Measurements from ENCODE around the gene PARD3B.

Gene PARD3B

GRCh38 chr2:204946892-204947291, 401.6 kb downstream of the PARD3B start:
- DNase-seq (ENCODE audit: low read depth in 3 of 3, low spot score in 1 of 3) = no peak

- DNase-seq (ENCODE audit: low read depth in 3 of 3, low spot score in 1 of 3) = no peak
These were observed 402.1 kb downstream of the PARD3B start for GRCh38 chr2:204947405-204947804.

GRCh38 chr2:204948024-204948763, 402.9 kb downstream of the PARD3B start:
- no peak for DNase-seq (ENCODE audit: low read depth in 3 of 3, low spot score in 1 of 3)

- DNase-seq (ENCODE audit: low read depth in 3 of 3, low spot score in 1 of 3) = no peak
These were observed 403.5 kb downstream of the PARD3B start for GRCh38 chr2:204948822-204949221.

GRCh38 chr2:204950695-204951346, 405.5 kb downstream of the PARD3B start:
- DNase-seq (ENCODE audit: low read depth in 3 of 3, low spot score in 1 of 3) = no peak

- no peak for DNase-seq (ENCODE audit: low read depth in 3 of 3, low spot score in 1 of 3)
These were observed 413.1 kb downstream of the PARD3B start for GRCh38 chr2:204958371-204958770.

- no peak for DNase-seq (ENCODE audit: low read depth in 3 of 3, low spot score in 1 of 3)
These were observed 419.1 kb downstream of the PARD3B start for GRCh38 chr2:204964414-204964813.

GRCh38 chr2:204966245-204966644, 421.0 kb downstream of the PARD3B start:
- DNase-seq (ENCODE audit: low read depth in 3 of 3, low spot score in 1 of 3) = no peak

- peak; percentile 0 to 47 (median 44) for DNase-seq (ENCODE audit: low read depth in 3 of 3, low spot score in 1 of 3)
These were observed 422.1 kb downstream of the PARD3B start for GRCh38 chr2:204967199-204967960.

- DNase-seq (ENCODE audit: low read depth in 3 of 3, low spot score in 1 of 3) = no peak
These were observed 426.1 kb downstream of the PARD3B start for GRCh38 chr2:204971206-204971907.

GRCh38 chr2:204972161-204972560, 426.9 kb downstream of the PARD3B start:
- no peak for DNase-seq (ENCODE audit: low read depth in 3 of 3, low spot score in 1 of 3)

- no peak for DNase-seq (ENCODE audit: low read depth in 3 of 3, low spot score in 1 of 3)
These were observed 427.5 kb downstream of the PARD3B start for GRCh38 chr2:204972606-204973336.

GRCh38 chr2:204973616-204974015, 428.3 kb downstream of the PARD3B start:
- DNase-seq (ENCODE audit: low read depth in 3 of 3, low spot score in 1 of 3) = no peak

GRCh38 chr2:204974487-204974886, 429.2 kb downstream of the PARD3B start:
- no peak for DNase-seq (ENCODE audit: low read depth in 3 of 3, low spot score in 1 of 3)

- DNase-seq (ENCODE audit: low read depth in 3 of 3, low spot score in 1 of 3) = no peak
These were observed 432.6 kb downstream of the PARD3B start for GRCh38 chr2:204977914-204978313.

GRCh38 chr2:204982303-204982702, 437.0 kb downstream of the PARD3B start:
- DNase-seq (ENCODE audit: low read depth in 3 of 3, low spot score in 1 of 3) = no peak

GRCh38 chr2:204984518-204984917, 439.2 kb downstream of the PARD3B start:
- DNase-seq (ENCODE audit: low read depth in 3 of 3, low spot score in 1 of 3) = no peak

- DNase-seq (ENCODE audit: low read depth in 3 of 3, low spot score in 1 of 3) = no peak
These were observed 441.4 kb downstream of the PARD3B start for GRCh38 chr2:204986641-204987040.

GRCh38 chr2:204988836-204989235, 443.6 kb downstream of the PARD3B start:
- DNase-seq (ENCODE audit: low read depth in 3 of 3, low spot score in 1 of 3) = no peak

- no peak for DNase-seq (ENCODE audit: low read depth in 3 of 3, low spot score in 1 of 3)
These were observed 444.6 kb downstream of the PARD3B start for GRCh38 chr2:204989877-204990276.
